HG02870 (cell line): ENCODE data around the gene DDTL.

Experiments
- ATAC-seq: cut with Tn5 transposase; IDR thresholded peaks from one replicate; pipeline ENCODE4 v1.9.1; 2021; ENCODE audit warnings: mild to moderate bottlenecking, moderate library complexity; ENCODE audit not compliant: unreplicated experiment

Gene DDTL

GRCh38 chr22:24005201-24005600 is 38.5 kb downstream of the DDTL start, which contains the start of gene GSTT4:
Gene GSTT4 (minus strand): TSS chr22:24005453. CDS start chr22:24005356, 97 bp downstream.
- no peak for ATAC-seq

- no peak for ATAC-seq
Measured at GRCh38 chr22:24006207-24006913, 39.7 kb downstream of the DDTL start.

GRCh38 chr22:24006914-24007214 is 40.2 kb downstream of the DDTL start:
- ATAC-seq: no peak

- ATAC-seq: no peak
Measured at GRCh38 chr22:24007253-24008021, 40.7 kb downstream of the DDTL start.

GRCh38 chr22:24008022-24008283 is 41.3 kb downstream of the DDTL start:
- ATAC-seq: no peak

- no peak for ATAC-seq
Measured at GRCh38 chr22:24008381-24009226, 41.9 kb downstream of the DDTL start.

GRCh38 chr22:24009227-24010017 is 42.7 kb downstream of the DDTL start:
- ATAC-seq: no peak

- no peak for ATAC-seq
Measured at GRCh38 chr22:24010018-24010391, 43.3 kb downstream of the DDTL start.

GRCh38 chr22:24011735-24012068 is 45.0 kb downstream of the DDTL start:
- ATAC-seq: no peak

GRCh38 chr22:24016156-24016555 is 49.5 kb downstream of the DDTL start:
- ATAC-seq: no peak

GRCh38 chr22:24021304-24021703 is 54.6 kb downstream of the DDTL start:
- no peak for ATAC-seq
